HCT116 (cell line): ENCODE measurements around the gene TCF7L1.

ENCODE experiments used
- CEBPB ChIP-seq: IDR thresholded peaks from 2 replicates; pipeline ENCODE4 v1.6.1; 2012; ENCODE audit warnings: low read depth
- EGR1 ChIP-seq: IDR thresholded peaks from 2 replicates; pipeline ENCODE4 v1.6.1; 2012; ENCODE audit warnings: low read depth
- EZH2 ChIP-seq: fragments of 200-600 bp; sonication (generic); IDR thresholded peaks from 2 replicates; pipeline ENCODE4 v1.6.1; 2017; ENCODE audit warnings: antibody characterized with exemption, mixed run types
- EZH2phosphoT487 ChIP-seq: fragments of 200-600 bp; IDR thresholded peaks from 2 replicates; pipeline ENCODE4 v1.6.1; 2018; ENCODE audit warnings: antibody characterized with exemption, borderline replicate concordance
- FOSL1 ChIP-seq: IDR thresholded peaks from 2 replicates; pipeline ENCODE4 v1.6.1; 2012; ENCODE audit warnings: low read depth
- POLR2A ChIP-seq: IDR thresholded peaks from 2 replicates; pipeline ENCODE4 v1.7.0; 2011; ENCODE audit warnings: borderline replicate concordance; ENCODE audit not compliant: insufficient read depth, insufficient read length; ENCODE audit errors: extremely low read depth
- POLR2AphosphoS5 ChIP-seq: IDR thresholded peaks from 2 replicates; pipeline ENCODE4 v1.6.1; 2011; ENCODE audit warnings: mild to moderate bottlenecking, low read depth, low read length, moderate library complexity
- SRF ChIP-seq: IDR thresholded peaks from 2 replicates; pipeline ENCODE4 v1.6.1; 2012; ENCODE audit warnings: low read depth
- YY1 ChIP-seq: IDR thresholded peaks from 2 replicates; pipeline ENCODE4 v1.6.1; 2011; ENCODE audit warnings: low read length, low read depth, moderate library complexity, mild to moderate bottlenecking; ENCODE audit not compliant: insufficient replicate concordance; ENCODE audit errors: extremely low read depth
- ZFX ChIP-seq: fragments of 450-650 bp; IDR thresholded peaks from 2 replicates; pipeline ENCODE4 v1.6.1; 2017
- TF ChIP-seq, protein P1 (sequence below), 3 experiments: fragments of 200-600 bp in 1 of 3; sonication (generic) in 1 of 3; IDR thresholded peaks in 2 of 3; conservative IDR thresholded peaks in 1 of 3; 2 replicates each; pipeline ENCODE4 v1.5.1; 2012 to 2017; ENCODE audit warnings: low read depth in 2 of 3, low read length in 2 of 3, antibody characterized with exemption in 1 of 3, borderline replicate concordance in 1 of 3, control low read depth in 1 of 3, mild to moderate bottlenecking in 1 of 3, mixed read lengths in 1 of 3, mixed run types in 1 of 3, moderate library complexity in 1 of 3; ENCODE audit not compliant: insufficient read depth in 1 of 3

DNA sequence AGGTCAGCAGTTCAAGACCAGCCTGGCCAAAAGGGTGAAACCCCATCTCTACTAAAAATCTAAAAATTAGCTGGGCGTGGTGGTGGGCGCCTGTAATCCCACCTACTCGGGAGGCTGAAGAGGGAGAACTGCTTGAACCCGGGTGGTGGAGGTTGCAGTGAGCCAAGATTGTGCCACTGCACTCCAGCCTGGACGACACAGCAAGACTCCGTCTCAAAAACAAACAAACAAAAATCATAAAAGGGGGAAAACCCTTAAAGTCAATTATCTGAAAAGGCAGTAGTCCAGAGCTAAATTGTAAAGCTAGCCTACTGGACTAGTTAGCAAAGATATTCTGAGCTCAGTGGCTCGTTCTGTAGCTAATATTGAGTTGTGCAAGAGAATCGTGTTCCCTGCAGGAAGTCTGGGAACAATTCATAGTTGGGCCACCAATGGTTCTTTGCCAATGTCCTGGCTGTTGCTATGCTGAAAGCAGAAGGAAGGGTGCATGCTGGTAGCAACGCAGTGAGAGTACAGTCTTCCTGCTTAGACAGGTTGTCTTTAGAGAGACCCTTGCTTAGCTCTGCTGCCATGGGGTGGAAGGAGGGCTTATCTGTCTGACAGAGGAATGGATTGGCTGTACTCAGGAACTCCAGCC is 190.3 kb downstream of the TCF7L1 start:
- TF ChIP-seq POLR2AphosphoS5 (no peak), FOSL1 (no peak), POLR2A (no peak), YY1 (no peak), EZH2 (no peak), EGR1 (no peak), SRF (no peak), CEBPB (no peak), ZFX (no peak), EZH2phosphoT487 (no peak)
- TF ChIP-seq, protein P1, sequence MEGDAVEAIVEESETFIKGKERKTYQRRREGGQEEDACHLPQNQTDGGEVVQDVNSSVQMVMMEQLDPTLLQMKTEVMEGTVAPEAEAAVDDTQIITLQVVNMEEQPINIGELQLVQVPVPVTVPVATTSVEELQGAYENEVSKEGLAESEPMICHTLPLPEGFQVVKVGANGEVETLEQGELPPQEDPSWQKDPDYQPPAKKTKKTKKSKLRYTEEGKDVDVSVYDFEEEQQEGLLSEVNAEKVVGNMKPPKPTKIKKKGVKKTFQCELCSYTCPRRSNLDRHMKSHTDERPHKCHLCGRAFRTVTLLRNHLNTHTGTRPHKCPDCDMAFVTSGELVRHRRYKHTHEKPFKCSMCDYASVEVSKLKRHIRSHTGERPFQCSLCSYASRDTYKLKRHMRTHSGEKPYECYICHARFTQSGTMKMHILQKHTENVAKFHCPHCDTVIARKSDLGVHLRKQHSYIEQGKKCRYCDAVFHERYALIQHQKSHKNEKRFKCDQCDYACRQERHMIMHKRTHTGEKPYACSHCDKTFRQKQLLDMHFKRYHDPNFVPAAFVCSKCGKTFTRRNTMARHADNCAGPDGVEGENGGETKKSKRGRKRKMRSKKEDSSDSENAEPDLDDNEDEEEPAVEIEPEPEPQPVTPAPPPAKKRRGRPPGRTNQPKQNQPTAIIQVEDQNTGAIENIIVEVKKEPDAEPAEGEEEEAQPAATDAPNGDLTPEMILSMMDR (IDR thresholded peaks at IDR 0.05 in 2 of 3, conservative IDR thresholded peaks at IDR 0.05 in 1 of 3; ENCODE audit: borderline replicate concordance in 1 of 3, insufficient read depth in 1 of 3, low read depth in 2 of 3, low read length in 2 of 3): no peak
